Measurements from ENCODE around the gene ZNRF2. TPM values are rescaled to one million over a fixed set of nuclear protein-coding genes. Genes with fewer than 3 reads are reported as not detected.

Gene ZNRF2
- total RNA-seq, 1 experiment from 2014 or later = 9.8 TPM

DNA sequence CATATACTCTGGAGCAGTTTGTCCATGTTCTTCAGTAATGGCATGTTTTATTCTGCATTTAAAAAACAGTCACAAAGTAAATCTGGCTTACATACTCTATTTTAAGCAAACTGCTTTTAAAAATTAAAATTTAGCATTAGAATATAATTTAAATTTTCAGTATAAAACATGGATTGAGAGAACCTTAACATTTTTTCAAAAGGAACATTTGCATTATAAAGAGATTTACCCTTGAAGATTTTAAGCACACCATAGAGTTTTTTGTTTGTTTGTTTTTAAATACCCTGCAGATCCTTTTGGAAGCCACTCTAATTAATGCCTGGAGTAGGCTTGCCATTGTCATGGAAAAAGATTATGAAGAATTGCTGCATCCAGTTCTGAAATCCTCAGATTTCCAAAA, 70.4 kb downstream of the ZNRF2 start:
- Mint-ChIP-seq H3K27me3 (ENCODE audit: insufficient read depth, unreplicated experiment) (no peaks in the 10 kb centered on the region), H3K9me3 (ENCODE audit: unreplicated experiment) (no peaks in the 10 kb centered on the region), H3K4me1 (ENCODE audit: insufficient read depth, unreplicated experiment) (peaks cover 6% of the 10 kb centered on the region), H3K27ac (ENCODE audit: low read depth, unreplicated experiment) (no peak overlapping the region), H3K4me3 (ENCODE audit: unreplicated experiment) (no peak overlapping the region), H3K36me3 (ENCODE audit: insufficient read depth, unreplicated experiment) (peaks cover 8% of the 10 kb centered on the region)
- BruUV-seq (replicated peaks) = no TSS peak
- no peak for DNase-seq (ENCODE audit: unreplicated experiment)
- ChIA-PET POLR2A (interaction anchor here (0.6 to 1.9 kb wide), 3 partner anchors 27 to 39 kb away, joined by 3 to 5 read pairs (median 4); no protein-coding TSS in a partner anchor), CTCF (no interaction called here)
- intact Hi-C loops (cut with micrococcal nuclease) = loop anchor here (5.0 kb wide), 1 partner anchor 53 kb away; no protein-coding TSS in a partner anchor
- TF ChIP-seq, protein P1, sequence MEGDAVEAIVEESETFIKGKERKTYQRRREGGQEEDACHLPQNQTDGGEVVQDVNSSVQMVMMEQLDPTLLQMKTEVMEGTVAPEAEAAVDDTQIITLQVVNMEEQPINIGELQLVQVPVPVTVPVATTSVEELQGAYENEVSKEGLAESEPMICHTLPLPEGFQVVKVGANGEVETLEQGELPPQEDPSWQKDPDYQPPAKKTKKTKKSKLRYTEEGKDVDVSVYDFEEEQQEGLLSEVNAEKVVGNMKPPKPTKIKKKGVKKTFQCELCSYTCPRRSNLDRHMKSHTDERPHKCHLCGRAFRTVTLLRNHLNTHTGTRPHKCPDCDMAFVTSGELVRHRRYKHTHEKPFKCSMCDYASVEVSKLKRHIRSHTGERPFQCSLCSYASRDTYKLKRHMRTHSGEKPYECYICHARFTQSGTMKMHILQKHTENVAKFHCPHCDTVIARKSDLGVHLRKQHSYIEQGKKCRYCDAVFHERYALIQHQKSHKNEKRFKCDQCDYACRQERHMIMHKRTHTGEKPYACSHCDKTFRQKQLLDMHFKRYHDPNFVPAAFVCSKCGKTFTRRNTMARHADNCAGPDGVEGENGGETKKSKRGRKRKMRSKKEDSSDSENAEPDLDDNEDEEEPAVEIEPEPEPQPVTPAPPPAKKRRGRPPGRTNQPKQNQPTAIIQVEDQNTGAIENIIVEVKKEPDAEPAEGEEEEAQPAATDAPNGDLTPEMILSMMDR (IDR thresholded peaks at IDR 0.05; ENCODE audit: unreplicated experiment) = no peak

DNA sequence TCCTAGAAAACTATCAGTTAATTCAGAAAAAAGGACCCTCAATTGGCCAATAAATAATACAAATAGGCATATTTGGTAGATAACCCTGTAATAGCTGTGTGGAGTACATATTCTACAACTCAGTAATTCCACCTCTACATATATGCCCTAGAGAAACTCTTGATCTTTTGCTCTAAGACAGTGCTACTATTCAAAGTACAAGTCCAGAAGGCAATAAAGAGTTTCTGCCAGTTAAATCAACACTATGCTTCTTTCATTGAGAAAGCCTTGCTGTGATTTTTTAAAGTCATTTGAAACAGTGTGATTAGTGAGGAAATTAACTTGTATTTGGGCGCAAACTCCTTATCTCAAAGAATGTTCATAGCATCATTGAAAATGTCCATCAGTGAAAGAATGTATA, 75.6 kb downstream of the ZNRF2 start:
- Mint-ChIP-seq H3K4me3 (ENCODE audit: unreplicated experiment) (no peak overlapping the region), H3K36me3 (ENCODE audit: insufficient read depth, unreplicated experiment) (peaks cover 8% of the 10 kb centered on the region), H3K9me3 (ENCODE audit: unreplicated experiment) (no peaks in the 10 kb centered on the region), H3K27ac (ENCODE audit: low read depth, unreplicated experiment) (no peak overlapping the region), H3K4me1 (ENCODE audit: insufficient read depth, unreplicated experiment) (no peaks in the 10 kb centered on the region), H3K27me3 (ENCODE audit: insufficient read depth, unreplicated experiment) (no peaks in the 10 kb centered on the region)
- TF ChIP-seq, protein P1 (IDR thresholded peaks at IDR 0.05; ENCODE audit: unreplicated experiment) = no peak
- BruUV-seq (replicated peaks) = no TSS peak
- intact Hi-C loops (cut with micrococcal nuclease) = no loop called here
- POLR2A ChIA-PET = interaction anchor here (0.8 to 1.5 kb wide), 4 partner anchors 9 to 12 kb away, joined by 3 to 4 read pairs (median 3); no protein-coding TSS in a partner anchor
- DNase-seq (ENCODE audit: unreplicated experiment) = no peak
- CTCF ChIA-PET = interaction anchor here (1.7 kb wide), 1 partner anchor 7 kb away, joined by 4 read pairs; no protein-coding TSS in a partner anchor

DNA sequence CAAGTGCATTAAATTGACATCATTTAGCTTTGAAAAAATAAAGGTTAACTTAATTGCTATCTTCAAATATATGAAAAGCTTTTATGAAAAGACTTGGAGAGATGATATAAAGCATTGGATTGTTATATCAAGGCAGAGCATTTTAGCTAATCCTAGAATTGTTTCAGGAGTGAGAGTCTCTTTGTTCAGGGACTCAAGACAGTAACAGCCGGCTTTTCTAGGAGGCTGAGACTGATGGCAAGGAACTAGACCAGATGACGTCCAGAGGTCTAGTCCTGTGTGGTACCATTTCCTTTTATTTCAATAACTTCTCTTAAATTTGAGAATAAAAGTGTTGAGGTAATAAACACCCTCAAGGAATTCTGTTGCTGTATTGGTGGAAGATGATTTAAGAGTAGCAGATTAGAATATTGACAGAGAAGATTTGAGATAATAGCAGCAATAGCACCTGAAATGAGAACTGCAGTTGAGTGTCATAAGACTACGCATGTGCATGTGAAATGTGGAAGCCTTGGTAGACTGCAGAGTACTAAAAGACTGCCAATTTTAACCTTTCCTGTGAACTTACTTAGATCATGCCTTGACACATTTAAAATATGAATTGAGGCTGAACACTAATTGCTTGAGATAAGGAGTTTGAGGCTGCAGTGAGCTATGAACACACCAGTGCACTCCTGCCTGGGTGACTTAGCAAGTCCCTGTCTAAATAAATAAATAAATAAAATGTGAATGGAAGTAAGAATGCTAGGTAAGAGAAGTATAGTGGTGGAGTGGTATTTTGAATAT, 79.6 kb downstream of the ZNRF2 start:
- ChIA-PET CTCF (interaction anchor here (0.6 kb wide), 1 partner anchor 347 kb away, joined by 3 read pairs; no protein-coding TSS in a partner anchor), POLR2A (interaction anchor here (0.6 to 0.9 kb wide), 2 partner anchors 80 to 115 kb away, joined by 3 read pairs; partner anchors contain the start of genes NOD1 and ZNRF2)
- no peak for DNase-seq (ENCODE audit: unreplicated experiment)
- H3K4me3 Mint-ChIP-seq (ENCODE audit: unreplicated experiment) = no peak overlapping the region
- no peak overlapping the region for H3K27ac Mint-ChIP-seq (ENCODE audit: low read depth, unreplicated experiment)
- no TSS peak for BruUV-seq (replicated peaks)
- no peaks in the 10 kb centered on the region for H3K36me3 Mint-ChIP-seq (ENCODE audit: insufficient read depth, unreplicated experiment)
- H3K4me1 Mint-ChIP-seq (ENCODE audit: insufficient read depth, unreplicated experiment) = peaks cover 6% of the 10 kb centered on the region
- H3K9me3 Mint-ChIP-seq (ENCODE audit: unreplicated experiment) = no peaks in the 10 kb centered on the region
- intact Hi-C loops (cut with micrococcal nuclease) = no loop called here
- TF ChIP-seq, protein P1 (IDR thresholded peaks at IDR 0.05; ENCODE audit: unreplicated experiment) = no peak
- H3K27me3 Mint-ChIP-seq (ENCODE audit: insufficient read depth, unreplicated experiment) = no peaks in the 10 kb centered on the region

DNA sequence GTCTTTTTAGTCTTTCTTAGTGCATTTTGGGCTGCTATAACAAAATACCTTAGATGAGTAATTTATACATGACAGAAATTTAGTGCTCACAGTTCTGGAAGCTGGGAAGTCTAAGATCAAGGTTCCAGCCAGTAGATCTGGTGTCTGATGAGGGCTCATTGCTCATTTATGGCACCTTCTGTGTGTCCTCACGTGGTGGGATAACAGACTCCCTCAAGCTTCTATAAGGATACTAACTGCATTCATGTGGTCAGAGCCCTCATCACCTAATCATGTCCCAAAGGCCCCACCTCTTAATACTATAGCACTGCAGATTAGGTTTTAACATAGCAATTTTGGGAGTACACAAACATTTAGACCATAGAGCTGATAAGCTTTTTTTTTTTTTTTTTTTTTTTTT, 80.4 kb downstream of the ZNRF2 start:
- no peak for DNase-seq (ENCODE audit: unreplicated experiment)
- POLR2A ChIA-PET = interaction anchor here (0.6 to 0.7 kb wide), 2 partner anchors 12 to 16 kb away, joined by 3 to 4 read pairs; no protein-coding TSS in a partner anchor
- H3K27ac Mint-ChIP-seq (ENCODE audit: low read depth, unreplicated experiment) = no peak overlapping the region
- H3K4me3 Mint-ChIP-seq (ENCODE audit: unreplicated experiment) = no peak overlapping the region
- TF ChIP-seq, protein P1 (IDR thresholded peaks at IDR 0.05; ENCODE audit: unreplicated experiment) = no peak
- H3K9me3 Mint-ChIP-seq (ENCODE audit: unreplicated experiment) = no peaks in the 10 kb centered on the region
- BruUV-seq (replicated peaks) = no TSS peak
- CTCF ChIA-PET = interaction anchor here (0.6 to 1.1 kb wide), 3 partner anchors 89 to 103 kb away, joined by 3 to 5 read pairs (median 3); no protein-coding TSS in a partner anchor
- intact Hi-C loops (cut with micrococcal nuclease) = no loop called here
- peaks cover 6% of the 10 kb centered on the region for H3K4me1 Mint-ChIP-seq (ENCODE audit: insufficient read depth, unreplicated experiment)
- H3K27me3 Mint-ChIP-seq (ENCODE audit: insufficient read depth, unreplicated experiment) = no peaks in the 10 kb centered on the region
- H3K36me3 Mint-ChIP-seq (ENCODE audit: insufficient read depth, unreplicated experiment) = no peaks in the 10 kb centered on the region
